ENCODE measurements around the gene GRK4.

GRK4 gene

DNA sequence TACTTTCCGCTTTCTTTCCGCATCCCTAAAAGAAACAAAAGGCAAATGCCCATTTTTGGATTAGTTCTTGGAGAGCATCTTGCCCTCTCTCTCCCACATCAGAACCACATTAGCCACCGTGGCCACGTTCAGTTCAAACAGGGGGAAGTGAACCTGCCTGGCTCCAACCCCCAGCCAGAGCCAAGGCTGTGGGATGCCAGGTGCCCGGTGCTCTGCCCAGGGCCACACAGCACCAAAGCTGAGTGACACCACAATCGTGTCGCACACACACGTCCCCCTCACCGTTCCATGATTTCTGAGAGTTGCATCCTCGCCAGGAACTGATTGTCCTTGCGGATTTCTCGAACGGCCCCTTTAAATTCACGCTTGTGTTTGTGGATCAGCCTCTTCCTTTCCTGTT is 24.5 kb upstream of the GRK4 start:
- Histone ChIP-seq H3K9me3 (ENCODE audit: control insufficient read depth, low read depth, low read length) (no peaks in the 10 kb centered on the region), H3K27ac (ENCODE audit: low read length) (no peak overlapping the region), H3K36me3 (ENCODE audit: control insufficient read depth, low read depth, low read length) (peaks cover 68% of the 10 kb centered on the region), H3K4me3 (ENCODE audit: low read length) (no peak overlapping the region), H3K27me3 (ENCODE audit: control insufficient read depth, insufficient read depth, low read length) (no peaks in the 10 kb centered on the region), H3K4me1 (ENCODE audit: control insufficient read depth, low read depth, low read length) (peaks cover 4% of the 10 kb centered on the region), H3K9ac (ENCODE audit: low read length) (no peak overlapping the region)

DNA sequence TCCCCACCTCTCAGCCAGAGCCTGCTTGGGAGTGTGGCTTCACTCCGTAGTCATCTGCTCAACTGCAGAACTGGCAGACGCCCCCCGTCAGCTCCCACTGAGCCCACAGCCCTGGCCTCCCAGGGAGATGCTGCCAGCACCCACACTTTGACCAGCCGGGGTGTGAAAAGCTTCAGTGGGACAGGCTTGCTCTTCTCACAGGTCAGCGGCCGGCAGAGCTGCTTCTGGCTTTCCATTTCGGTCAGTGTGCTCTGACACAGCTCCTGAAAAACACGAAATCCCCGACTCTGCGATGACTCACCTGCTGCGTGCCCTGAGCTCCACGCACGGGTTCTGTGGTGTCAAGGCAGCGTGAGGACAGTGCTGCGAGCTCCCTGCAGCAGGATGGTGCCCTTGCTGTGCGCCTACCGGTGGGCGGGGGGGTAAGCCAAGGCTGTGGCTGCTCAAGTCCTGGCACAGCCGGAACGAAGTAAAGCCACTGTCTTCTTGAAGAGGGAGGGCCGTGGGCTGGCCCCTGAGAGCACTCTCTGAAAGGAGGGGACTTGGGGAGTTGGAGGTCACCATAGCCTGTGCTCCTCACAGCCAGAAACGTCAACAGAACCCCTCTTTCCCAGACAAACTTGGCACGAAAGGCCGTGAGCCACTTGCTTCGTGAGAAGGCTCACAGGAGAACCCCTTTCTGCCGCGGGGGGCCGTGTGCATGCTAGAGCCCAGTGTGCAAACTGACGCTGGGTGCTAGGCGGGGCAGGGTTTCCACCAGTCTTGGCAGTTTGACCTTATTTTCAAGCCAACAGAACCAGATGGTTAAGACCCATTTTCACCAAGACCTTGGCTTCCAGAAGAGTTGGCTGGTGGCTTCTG is 23.8 kb upstream of the GRK4 start:
- H3K9ac ChIP-seq (ENCODE audit: low read length) = no peak overlapping the region
- H3K27ac ChIP-seq (ENCODE audit: low read length) = no peak overlapping the region
- peaks cover 71% of the 10 kb centered on the region for H3K36me3 ChIP-seq (ENCODE audit: control insufficient read depth, low read depth, low read length)

DNA sequence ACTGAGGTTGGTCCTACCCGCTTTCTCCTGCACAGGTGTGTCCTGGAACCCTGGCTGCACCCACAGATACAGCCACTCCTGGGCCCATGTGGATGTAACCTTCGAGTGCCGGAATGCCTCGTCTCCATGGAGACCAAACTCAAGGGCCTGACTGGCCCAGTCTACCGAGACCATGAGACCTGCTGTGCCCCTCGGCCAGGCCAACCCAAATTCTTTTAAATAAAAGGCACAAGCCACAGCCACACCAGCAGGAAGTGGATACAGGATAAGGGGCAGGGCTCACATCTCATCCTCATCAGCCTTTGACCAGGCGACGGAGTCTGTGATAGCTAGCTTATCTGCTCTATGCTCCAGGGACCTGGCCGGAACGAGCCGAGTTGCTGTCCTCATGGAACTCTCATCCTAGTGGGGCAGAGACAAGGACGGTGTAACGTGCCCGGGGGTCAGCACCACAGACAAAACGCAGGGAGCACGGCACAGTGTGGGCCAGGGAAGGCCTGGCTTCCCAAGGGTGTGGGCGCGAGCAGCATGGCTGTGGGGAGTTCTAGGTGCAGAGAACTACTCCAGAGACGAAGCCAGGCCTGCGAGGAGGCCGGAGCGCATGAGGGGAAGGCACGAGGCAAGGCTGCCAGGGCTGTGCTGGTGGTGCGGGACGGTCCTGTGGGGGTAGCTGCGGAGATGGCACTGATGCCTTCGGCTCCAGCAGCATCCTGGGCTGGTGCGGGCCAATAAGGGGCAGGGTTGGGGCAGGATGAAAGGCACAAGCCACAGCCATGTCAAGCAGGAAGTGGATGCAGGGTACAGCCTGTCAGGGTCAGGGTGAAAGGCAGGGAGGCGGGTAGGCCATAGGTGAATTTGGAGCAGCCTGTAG is 22.9 kb upstream of the GRK4 start:
- Histone ChIP-seq H3K4me3 (ENCODE audit: low read length) (no peak overlapping the region), H3K27me3 (ENCODE audit: control insufficient read depth, insufficient read depth, low read length) (no peaks in the 10 kb centered on the region), H3K36me3 (ENCODE audit: control insufficient read depth, low read depth, low read length) (peaks cover 77% of the 10 kb centered on the region), H3K9me3 (ENCODE audit: control insufficient read depth, low read depth, low read length) (no peaks in the 10 kb centered on the region), H3K4me1 (ENCODE audit: control insufficient read depth, low read depth, low read length) (peaks cover 4% of the 10 kb centered on the region), H3K27ac (ENCODE audit: low read length) (no peak overlapping the region), H3K9ac (ENCODE audit: low read length) (no peak overlapping the region)

More for the DNA sequence above, 23.8 kb upstream of the GRK4 start:
- H3K4me1 ChIP-seq (ENCODE audit: control insufficient read depth, low read depth, low read length) = peaks cover 4% of the 10 kb centered on the region
- H3K27me3 ChIP-seq (ENCODE audit: control insufficient read depth, insufficient read depth, low read length) = no peaks in the 10 kb centered on the region
- no peaks in the 10 kb centered on the region for H3K9me3 ChIP-seq (ENCODE audit: control insufficient read depth, low read depth, low read length)
- no peak overlapping the region for H3K4me3 ChIP-seq (ENCODE audit: low read length)

DNA sequence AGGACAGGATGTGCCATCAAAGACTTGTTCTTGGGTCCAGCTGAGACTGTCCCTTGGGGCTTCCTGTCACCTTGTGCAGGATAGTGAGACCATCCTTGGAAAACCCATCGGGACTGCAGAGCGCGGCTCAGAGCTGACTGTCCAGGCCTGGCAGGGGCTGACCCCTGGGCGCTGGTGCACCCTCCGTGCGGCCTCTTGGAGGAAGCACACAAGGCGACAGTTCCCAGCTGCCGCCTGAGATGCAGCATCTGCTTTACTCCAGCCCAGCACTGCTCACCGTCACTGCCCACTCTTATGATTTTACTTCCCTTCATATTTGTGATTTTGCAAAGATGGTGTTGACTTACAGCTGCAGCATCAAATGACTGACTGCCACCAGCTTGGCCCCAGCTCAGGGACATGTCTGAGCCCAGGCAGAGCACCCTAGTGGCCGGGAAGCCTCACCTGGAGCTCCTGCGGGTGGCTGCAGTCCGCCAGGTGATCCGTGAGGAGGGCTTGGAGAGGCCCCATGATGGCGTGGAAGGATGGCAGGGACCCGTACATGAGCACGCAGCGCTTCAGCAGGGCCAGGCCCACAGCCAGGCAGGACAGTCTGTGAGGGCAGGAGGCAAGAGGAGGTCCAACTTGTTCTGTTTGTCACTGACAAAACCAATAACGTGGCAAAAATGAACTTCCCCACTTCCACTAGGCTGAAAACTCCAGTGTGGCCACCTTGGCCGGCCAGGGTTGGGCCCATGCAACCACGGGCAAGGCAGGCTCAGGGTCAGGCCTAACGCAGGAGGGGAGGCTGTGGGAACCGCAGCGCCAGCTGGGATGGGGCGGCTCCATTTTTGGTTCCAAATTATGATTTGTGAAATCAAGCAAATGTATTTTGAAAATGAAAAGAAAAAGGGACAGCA is 22.0 kb upstream of the GRK4 start:
- H3K4me1 ChIP-seq (ENCODE audit: control insufficient read depth, low read depth, low read length) = no peaks in the 10 kb centered on the region
- no peak overlapping the region for H3K9ac ChIP-seq (ENCODE audit: low read length)
- H3K4me3 ChIP-seq (ENCODE audit: low read length) = no peak overlapping the region
- no peaks in the 10 kb centered on the region for H3K9me3 ChIP-seq (ENCODE audit: control insufficient read depth, low read depth, low read length)
- H3K27me3 ChIP-seq (ENCODE audit: control insufficient read depth, insufficient read depth, low read length) = no peaks in the 10 kb centered on the region
- H3K36me3 ChIP-seq (ENCODE audit: control insufficient read depth, low read depth, low read length) = peaks cover 81% of the 10 kb centered on the region
- H3K27ac ChIP-seq (ENCODE audit: low read length) = no peak overlapping the region

DNA sequence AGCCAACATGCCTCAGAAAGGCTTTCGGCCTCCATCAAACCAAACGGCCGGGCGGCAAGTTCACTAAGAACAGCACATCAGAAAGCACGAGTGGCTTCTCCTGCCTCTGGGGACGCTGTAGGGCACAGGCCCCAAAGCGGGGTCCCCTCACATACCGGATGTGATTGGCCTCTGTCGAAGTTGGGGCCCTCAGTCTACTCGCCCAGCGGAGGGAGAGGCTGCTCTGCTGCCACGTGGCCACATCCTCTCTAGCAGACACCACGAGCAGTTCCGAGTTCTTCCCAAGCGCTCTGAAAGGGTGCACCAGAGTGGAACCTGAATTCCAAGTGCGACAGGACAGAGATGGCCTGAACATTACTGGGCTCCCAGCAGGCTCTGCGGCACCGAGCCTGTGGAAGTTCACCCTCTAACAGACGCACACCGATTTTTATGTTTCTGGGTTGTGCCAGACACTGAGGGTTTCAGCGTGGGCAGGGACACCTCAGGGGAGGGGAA is 21.3 kb upstream of the GRK4 start:
- Histone ChIP-seq H3K4me1 (ENCODE audit: control insufficient read depth, low read depth, low read length) (no peaks in the 10 kb centered on the region), H3K27ac (ENCODE audit: low read length) (no peak overlapping the region), H3K36me3 (ENCODE audit: control insufficient read depth, low read depth, low read length) (peaks cover 88% of the 10 kb centered on the region), H3K9ac (ENCODE audit: low read length) (no peak overlapping the region), H3K4me3 (ENCODE audit: low read length) (no peak overlapping the region), H3K9me3 (ENCODE audit: control insufficient read depth, low read depth, low read length) (no peaks in the 10 kb centered on the region), H3K27me3 (ENCODE audit: control insufficient read depth, insufficient read depth, low read length) (no peaks in the 10 kb centered on the region)

DNA sequence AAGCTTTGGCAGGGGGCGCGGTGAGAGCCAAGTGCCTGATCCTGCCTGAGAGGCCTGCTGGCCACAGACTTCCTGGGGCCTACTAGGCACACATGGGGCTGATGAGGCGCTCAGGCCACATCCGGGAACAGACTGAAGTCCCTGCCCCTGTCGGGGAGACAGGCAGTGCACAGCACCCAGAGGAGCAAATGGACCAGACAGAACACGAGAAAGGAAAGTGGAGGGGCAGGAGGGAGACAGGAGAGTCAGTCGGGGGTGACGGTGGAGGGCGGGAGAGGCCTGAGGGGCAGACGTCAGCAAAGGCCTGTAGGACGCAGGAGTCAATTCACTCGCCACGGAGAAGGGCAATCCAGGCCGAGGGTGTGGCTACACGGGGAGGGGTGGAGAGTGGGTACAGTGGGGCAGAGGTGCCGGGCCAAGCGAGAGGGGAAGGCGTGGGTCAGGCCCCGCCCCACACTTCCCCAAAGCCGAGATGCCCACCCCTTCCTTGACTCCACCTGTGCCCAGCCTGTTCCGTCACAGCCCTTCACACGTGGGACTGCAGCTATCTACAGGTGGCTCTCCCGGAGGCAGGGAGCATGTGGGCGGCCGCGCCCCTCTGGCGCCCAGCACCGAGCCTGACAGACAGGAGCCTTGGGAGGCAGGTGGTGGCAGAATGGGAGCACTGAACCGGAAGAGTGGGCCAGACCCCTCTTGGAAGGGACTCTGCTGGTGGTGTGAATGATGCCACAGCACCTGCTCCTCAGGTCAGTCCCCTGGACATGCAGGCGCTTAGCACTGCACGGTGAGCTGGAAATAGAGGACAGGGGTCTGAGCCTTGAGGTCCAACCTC is 20.6 kb upstream of the GRK4 start:
- H3K27ac ChIP-seq (ENCODE audit: low read length) = no peak overlapping the region
- peaks cover 88% of the 10 kb centered on the region for H3K36me3 ChIP-seq (ENCODE audit: control insufficient read depth, low read depth, low read length)
- no peaks in the 10 kb centered on the region for H3K27me3 ChIP-seq (ENCODE audit: control insufficient read depth, insufficient read depth, low read length)
- no peak overlapping the region for H3K4me3 ChIP-seq (ENCODE audit: low read length)
- H3K9me3 ChIP-seq (ENCODE audit: control insufficient read depth, low read depth, low read length) = no peaks in the 10 kb centered on the region
- H3K4me1 ChIP-seq (ENCODE audit: control insufficient read depth, low read depth, low read length) = no peaks in the 10 kb centered on the region
- H3K9ac ChIP-seq (ENCODE audit: low read length) = no peak overlapping the region

DNA sequence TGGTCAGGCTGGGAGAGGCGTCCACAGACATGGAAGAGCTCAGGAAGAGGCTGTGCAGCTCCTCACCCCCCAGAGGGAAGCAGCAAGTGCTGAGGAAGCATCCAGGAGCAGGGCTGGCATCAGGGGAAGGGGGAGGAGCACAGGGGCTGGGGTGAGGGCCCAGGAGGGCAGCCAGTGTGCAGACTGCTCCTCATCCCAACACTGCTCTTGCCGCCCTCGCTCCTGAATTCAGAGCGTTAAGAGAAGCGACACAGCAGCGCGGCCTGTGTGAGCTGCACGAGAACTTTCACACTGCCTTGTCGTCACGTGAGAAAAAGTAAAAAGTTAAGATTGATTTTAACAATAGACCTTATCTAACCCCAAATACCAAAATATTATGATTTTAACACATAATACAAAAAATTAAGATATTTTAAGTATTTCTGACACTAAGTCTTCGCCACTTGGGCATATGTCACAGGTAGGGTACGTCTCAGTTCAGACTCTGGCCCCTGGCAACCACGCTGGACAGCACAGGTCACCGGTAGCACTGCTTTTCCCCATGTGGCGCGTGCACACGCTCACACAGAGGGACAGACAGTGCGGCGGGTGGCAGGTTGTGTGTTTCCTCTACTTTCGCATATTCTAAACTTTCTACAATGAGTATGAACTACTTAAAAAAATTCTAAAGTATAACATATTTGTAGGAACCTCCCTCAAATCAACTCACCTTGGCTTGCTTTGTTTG is 19.8 kb upstream of the GRK4 start:
- Histone ChIP-seq H3K4me3 (ENCODE audit: low read length) (no peak overlapping the region), H3K4me1 (ENCODE audit: control insufficient read depth, low read depth, low read length) (no peaks in the 10 kb centered on the region), H3K27me3 (ENCODE audit: control insufficient read depth, insufficient read depth, low read length) (no peaks in the 10 kb centered on the region), H3K9ac (ENCODE audit: low read length) (no peak overlapping the region), H3K27ac (ENCODE audit: low read length) (no peak overlapping the region), H3K9me3 (ENCODE audit: control insufficient read depth, low read depth, low read length) (no peaks in the 10 kb centered on the region), H3K36me3 (ENCODE audit: control insufficient read depth, low read depth, low read length) (peaks cover 85% of the 10 kb centered on the region)

DNA sequence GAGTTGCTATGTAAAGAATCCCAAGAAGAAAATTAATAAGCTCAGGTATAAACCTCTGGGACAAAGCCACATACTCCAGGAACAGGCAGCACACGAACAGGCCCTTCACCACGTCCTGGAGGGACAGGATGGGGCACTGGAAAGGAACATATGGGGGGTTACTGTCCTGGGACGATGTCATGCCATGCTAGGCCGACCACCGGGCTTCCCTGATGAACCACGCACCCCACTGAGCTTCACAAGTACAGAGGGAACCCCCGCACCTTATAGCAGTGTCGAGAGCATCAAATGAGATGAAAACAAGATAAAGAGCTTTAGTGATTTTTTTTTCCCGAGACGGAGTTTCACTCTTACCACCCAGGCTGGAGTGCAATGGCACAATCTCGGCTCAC is 19.3 kb upstream of the GRK4 start:
- H3K4me3 ChIP-seq (ENCODE audit: low read length) = no peak overlapping the region
- no peak overlapping the region for H3K9ac ChIP-seq (ENCODE audit: low read length)
- H3K27me3 ChIP-seq (ENCODE audit: control insufficient read depth, insufficient read depth, low read length) = no peaks in the 10 kb centered on the region
- H3K9me3 ChIP-seq (ENCODE audit: control insufficient read depth, low read depth, low read length) = no peaks in the 10 kb centered on the region
- no peak overlapping the region for H3K27ac ChIP-seq (ENCODE audit: low read length)
- H3K36me3 ChIP-seq (ENCODE audit: control insufficient read depth, low read depth, low read length) = peaks cover 83% of the 10 kb centered on the region
- H3K4me1 ChIP-seq (ENCODE audit: control insufficient read depth, low read depth, low read length) = no peaks in the 10 kb centered on the region

DNA sequence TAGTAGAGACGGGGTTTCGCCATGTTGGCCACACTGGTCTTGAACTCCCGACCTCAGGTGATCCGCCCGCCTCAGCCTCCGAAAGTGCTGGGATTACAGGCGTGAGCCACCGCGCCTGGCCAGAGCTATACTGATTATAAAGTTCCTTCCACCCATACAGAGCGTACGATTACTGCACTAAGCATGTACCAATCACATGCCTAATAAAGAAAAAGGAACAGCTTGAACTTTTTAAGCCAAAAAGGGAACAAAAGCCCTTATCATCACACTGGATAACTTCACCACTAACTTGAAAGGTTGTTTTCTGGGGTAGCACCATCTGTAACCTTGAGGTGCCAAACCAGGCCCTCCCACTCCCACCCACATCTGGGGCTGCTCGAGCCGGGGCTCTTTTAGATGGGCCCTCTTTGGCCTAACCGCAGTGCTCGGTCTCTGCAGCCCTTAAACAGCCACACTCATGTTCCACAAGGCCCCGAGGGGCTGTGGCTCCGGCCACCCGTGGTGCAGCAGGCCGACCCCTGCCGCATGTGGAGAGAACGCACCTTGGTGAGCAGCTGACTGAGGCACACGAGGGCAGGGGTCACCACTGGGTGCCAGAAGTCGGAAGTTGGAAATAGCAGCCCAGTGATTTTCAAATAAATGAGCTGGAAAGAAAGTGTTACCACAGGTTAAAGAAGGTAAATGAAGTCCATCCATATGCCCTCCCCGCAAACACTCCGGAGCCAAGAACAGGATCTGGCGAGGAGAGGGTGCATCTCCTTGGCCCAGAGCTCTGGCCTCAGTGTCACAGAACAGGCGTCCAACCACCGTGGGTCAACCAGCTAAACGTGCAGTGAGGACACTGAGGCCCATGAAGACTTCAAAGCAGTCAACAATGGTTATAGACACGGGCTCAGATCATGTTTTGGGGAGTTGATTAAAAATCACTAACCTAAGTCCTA is 18.5 kb upstream of the GRK4 start:
- no peak overlapping the region for H3K27ac ChIP-seq (ENCODE audit: low read length)
- H3K36me3 ChIP-seq (ENCODE audit: control insufficient read depth, low read depth, low read length) = peaks cover 83% of the 10 kb centered on the region
- no peaks in the 10 kb centered on the region for H3K27me3 ChIP-seq (ENCODE audit: control insufficient read depth, insufficient read depth, low read length)
- H3K9me3 ChIP-seq (ENCODE audit: control insufficient read depth, low read depth, low read length) = no peaks in the 10 kb centered on the region
- no peak overlapping the region for H3K9ac ChIP-seq (ENCODE audit: low read length)
- no peak overlapping the region for H3K4me3 ChIP-seq (ENCODE audit: low read length)
- H3K4me1 ChIP-seq (ENCODE audit: control insufficient read depth, low read depth, low read length) = no peaks in the 10 kb centered on the region

Data from iPS-18a (cell line).